Heart right ventricle (tissue), 16 donors: Measurements from ENCODE around the gene UCK1. TPM values are rescaled to one million over a fixed set of nuclear protein-coding genes. Genes with fewer than 3 reads are reported as not detected.

ENCODE experiments used
- ATAC-seq, 8 donors: fragments of 200-7000 bp; cut with Tn5 transposase; one replicate each; pipeline ENCODE4 v1.9.1; 2020; ENCODE audit warnings: mild to moderate bottlenecking in 8 of 8, moderate library complexity in 8 of 8, moderate number of reproducible peaks in 1 of 8
- DNase-seq, 2 donors: peaks; one replicate each; pipeline ENCODE4 v3.0.0-alpha.2; 2020
- H3K27ac ChIP-seq, 10 donors: fragments of 200-600 bp; sonication (generic) in 2 of 10; one replicate each; pipeline versions ENCODE4 v1.5.0 to v1.8.0; 2020 to 2022; ENCODE audit warnings: mild to moderate bottlenecking in 3 of 10
- H3K27me3 ChIP-seq, 7 donors: fragments of 200-600 bp; one replicate each; pipeline ENCODE4 v1.8.0; 2021 to 2022; ENCODE audit warnings: mild to moderate bottlenecking in 2 of 7
- H3K36me3 ChIP-seq, 9 donors: fragments of 200-600 bp; sonication (generic) in 1 of 9; one replicate each; pipeline versions ENCODE4 v1.5.0 to v1.8.0; 2020 to 2022; ENCODE audit warnings: mild to moderate bottlenecking in 2 of 9
- H3K4me1 ChIP-seq, 9 donors: fragments of 200-600 bp; sonication (generic) in 1 of 9; one replicate each; pipeline versions ENCODE4 v1.5.0 to v1.8.0; 2020 to 2022; ENCODE audit warnings: mild to moderate bottlenecking in 4 of 9
- H3K4me3 ChIP-seq, 10 donors: fragments of 200-600 bp; sonication (generic) in 2 of 10; one replicate each; pipeline versions ENCODE4 v1.5.0 to v1.8.0; 2020 to 2022; ENCODE audit warnings: mild to moderate bottlenecking in 7 of 10, moderate library complexity in 2 of 10
- H3K9me3 ChIP-seq, 11 donors: fragments of 200-600 bp in 10 of 11; sonication (generic) in 2 of 11; one replicate each; pipeline versions ENCODE4 v1.5.0 to v1.8.0; 2013 to 2022; ENCODE audit warnings: mild to moderate bottlenecking in 2 of 11, control low read depth in 1 of 11, moderate library complexity in 1 of 11
- CTCF ChIP-seq, 9 donors: fragments of 200-600 bp; sonication (generic) in 2 of 9; IDR thresholded peaks; one replicate each; pipeline versions ENCODE4 v1.5.0 to v1.8.0; 2021 to 2022; ENCODE audit warnings: antibody characterized with exemption in 9 of 9, mild to moderate bottlenecking in 5 of 9, moderate library complexity in 1 of 9
- WGBS, 2 donors: extraction: QIAGEN DNeasy Blood & Tissue Kit; methylation state at CpG; one replicate each; pipeline ENCODE4 v1.1.7; 2013; ENCODE audit warnings: inconsistent platforms in 1 of 2; 5-methylcytosine and 5-hydroxymethylcytosine counted together
- intact Hi-C, 10 donors: fragments of 100-400 bp; cut with DNase I; formaldehyde crosslinking; loops; one replicate each; pipeline versions ENCODE4 v1.11.1 to v1.14.2; 2022
- polyA plus RNA-seq, 2 donors: library from polyadenylated mRNA; stranded (reverse); fragments of 200-250 nt; gene quantifications; one replicate each; pipeline ENCODE4 v1.2.3, GENCODE V29; 2013
- total RNA-seq, 10 donors: library from RNA; stranded (reverse); fragmentation: NEBNext Ultra II Directional in 3 of 10; extraction: Animal tissue kit (Norgen Biotek cat#: 25700) in 3 of 10; gene quantifications; one replicate each; pipeline versions ENCODE4 v1.2.1 to v1.2.4, GENCODE V29; 2021 to 2023
- donor health status: Arrhythmogenic right ventricular cardiomyopathy.
- donor health status: ischemic (EF 13 %, LVEDD 7.1; RV severe dilation, severe dysfunction).
- donor health status: healthy with polysubstance abuse.
- donor health status: DM: no; HTN: yes; CAD: no.
- donor health status: DM: no; HTN: no; CAD: no.
- donor health status: ischemic (EF 25% LVEDD 6.9; RV normal size, moderate dysfunction).
- donor health status: ischemic (EF 25% LVEDD 5.7; RV mildly dilated, moderate dysfunction).
- donor health status: healthy.
- donor health status: DM: yes; HTN: yes; CAD: no.
- donor health status: Ischemic cardiomyopathy.
- donor health status: ischemic (EF 35%, LVEDD 5.7; RV mildly dilated, moderate dysfunction).
- donor health status: nonischemic (EF 11% LVEDD 7.7; RV severe dilation, severe dysfunction).
- donor health status: DM: yes; HTN: yes; CAD: no.
- donor health status: PGD.
- donor health status: ischemic (EF 29% LVEDD 5.4; RV normal size, mild dysfunction).
- donor health status: nonischemic (EF 23%, LVEDD 6.1; RV moderate dilation, normal function).

The UCK1 gene
- total and polyA plus RNA-seq, 12 donors, result 16.6 to 32.7 (median 22.6) TPM

- no peak overlapping the region for H3K4me3 ChIP-seq
- H3K27ac ChIP-seq, result no peak overlapping the region
- no peak for TF ChIP-seq CTCF (IDR thresholded peaks at IDR 0.05)
- ATAC-seq, result no peak
- intact Hi-C loops, result loop anchor here (1.0 to 10.0 kb wide), 8 partner anchors 84 to 132 kb away; partner anchors contain the start of gene PRRC2B (in 3 of the 10)
- WGBS, 2 donors, result 87 to 89% methylated on average over 10 of the region's 10 CpGs
- H3K9me3 ChIP-seq, result no peaks in the 10 kb centered on the region
- DNase-seq, result no peak
- H3K4me1 ChIP-seq, result peaks cover 2 to 55% (median 24%) of the 10 kb centered on the region in 9 donors
- H3K27me3 ChIP-seq, result no peaks in the 10 kb centered on the region
- peaks cover 0 to 100% (median 81%) of the 10 kb centered on the region in 9 donors for H3K36me3 ChIP-seq
Measured at GRCh38 chr9:131478911-131479310, 52.2 kb downstream of the UCK1 start.

GRCh38 chr9:131478421-131478868 lies 52.6 kb downstream of the UCK1 start:
- intact Hi-C loops, result loop anchor here (1.0 to 10.0 kb wide), 8 partner anchors 84 to 131 kb away; partner anchors contain the start of gene PRRC2B (in 3 of the 10)
- peaks cover 2 to 51% (median 24%) of the 10 kb centered on the region in 9 donors for H3K4me1 ChIP-seq
- ATAC-seq (no peak), DNase-seq (peak; percentile 38 to 53)
- H3K36me3 ChIP-seq, result peaks cover 0 to 100% (median 81%) of the 10 kb centered on the region in 9 donors
- no peaks in the 10 kb centered on the region for H3K27me3 ChIP-seq
- no peak overlapping the region for H3K4me3 ChIP-seq
- WGBS, 2 donors, result 42 to 50% methylated on average over 12 of the region's 12 CpGs
- H3K9me3 ChIP-seq, result no peaks in the 10 kb centered on the region
- H3K27ac ChIP-seq, result peak overlapping the region in 1 of 10 donors; percentile 79
- peak; percentile 34 to 69 (median 62) for TF ChIP-seq CTCF (IDR thresholded peaks at IDR 0.05)

GRCh38 chr9:131477816-131478419 lies 53.1 kb downstream of the UCK1 start:
- Histone ChIP-seq H3K4me3 (no peak overlapping the region), H3K36me3 (peaks cover 0 to 100% (median 82%) of the 10 kb centered on the region in 9 donors), H3K9me3 (no peaks in the 10 kb centered on the region), H3K27ac (peak overlapping the region in 2 of 10 donors; percentile 57 to 79), H3K4me1 (peaks cover 2 to 45% (median 24%) of the 10 kb centered on the region in 9 donors), H3K27me3 (no peaks in the 10 kb centered on the region)
- TF ChIP-seq CTCF (IDR thresholded peaks at IDR 0.05), result no peak
- 84 to 90% methylated on average over 19 of the region's 19 CpGs for WGBS, 2 donors
- DNase-seq (no peak), ATAC-seq (no peak)
- intact Hi-C loops, result loop anchor here (1.0 to 10.0 kb wide), 8 partner anchors 83 to 131 kb away; partner anchors contain the start of gene PRRC2B (in 3 of the 10)

- no peak for DNase-seq
- Histone ChIP-seq H3K4me1 (peaks cover 2 to 40% (median 24%) of the 10 kb centered on the region in 9 donors), H3K9me3 (peaks cover 0 to 2% (median 0%) of the 10 kb centered on the region in 11 donors), H3K36me3 (peaks cover 0 to 100% (median 82%) of the 10 kb centered on the region in 9 donors), H3K27me3 (no peaks in the 10 kb centered on the region), H3K4me3 (no peak overlapping the region), H3K27ac (peak overlapping the region in 4 of 10 donors; percentile 14 to 79 (median 56))
- intact Hi-C loops, result loop anchor here in 9 of 10 donors (5.0 to 10.0 kb wide), 7 partner anchors 83 to 130 kb away; partner anchors contain the start of gene PRRC2B (in 3 of the 9)
- ATAC-seq, result peak in 1 of 8 donors; percentile 10
- WGBS, 2 donors, result 79 to 81% methylated on average over 11 of the region's 11 CpGs
- no peak for TF ChIP-seq CTCF (IDR thresholded peaks at IDR 0.05)
Measured at GRCh38 chr9:131477367-131477766, 53.7 kb downstream of the UCK1 start.
